HEK293 (cell line): ENCODE results near the gene ALPG.

Experiments
- CTCF ChIA-PET: fragments of 350-600 bp; formaldehyde crosslinking; extraction: SDS; loops from one replicate; lab custom pipeline; 2021; ENCODE audit warnings: antibody characterized with exemption; lab: Yijun Ruan, JAX
- POLR2A ChIA-PET: fragments of 300-600 bp; formaldehyde crosslinking; extraction: SDS; loops from one replicate; lab custom pipeline; 2020; ENCODE audit warnings: antibody characterized with exemption, inconsistent platforms; lab: Yijun Ruan, JAX
- H3K27ac ChIP-seq: fragments of 200-500 bp; sonication (Bioruptor generic); 2 replicates; pipeline ENCODE4 v1.5.1; 2014; ENCODE audit warnings: low read depth, low read length, control low read depth, inconsistent platforms; ENCODE audit errors: extremely low read depth
- H3K36me3 ChIP-seq, 2 experiments: fragments of 200-500 bp in 1 of 2; sonication (Bioruptor generic) in 1 of 2; 1 replicate in 1 of 2; 2 replicates in 1 of 2; pipeline ENCODE4 v1.5.1; 2014 to 2017; ENCODE audit warnings: inconsistent platforms in 2 of 2, low read length in 2 of 2; ENCODE audit not compliant: control insufficient read depth in 2 of 2, insufficient read depth in 1 of 2
- H3K4me1 ChIP-seq: fragments of 200-500 bp; sonication (Bioruptor generic); 2 replicates; pipeline ENCODE4 v1.5.1; 2014; ENCODE audit warnings: mild to moderate bottlenecking, low read length, inconsistent platforms; ENCODE audit not compliant: control insufficient read depth, insufficient read depth
- H3K4me3 ChIP-seq: 2 replicates; pipeline ENCODE4 v1.5.1; 2011; ENCODE audit warnings: low read depth, mild to moderate bottlenecking, control low read depth, low read length, moderate library complexity
- H3K9me3 ChIP-seq: fragments of 200-500 bp; sonication (Bioruptor generic); 2 replicates; pipeline ENCODE4 v1.5.1; 2014; ENCODE audit warnings: low read depth, low read length, inconsistent platforms; ENCODE audit not compliant: control insufficient read depth, insufficient read depth
- MZF1 ChIP-seq: fragments of 450-650 bp; formaldehyde crosslinking; IDR thresholded peaks from 2 replicates; pipeline ENCODE4 v1.5.1; 2017; ENCODE audit warnings: missing biosample characterization, missing genetic modification characterization, borderline replicate concordance
- SCRT2 ChIP-seq: fragments of 450-650 bp; formaldehyde crosslinking; IDR thresholded peaks from 2 replicates; pipeline ENCODE4 v1.5.1; 2016; ENCODE audit warnings: missing biosample characterization, missing genetic modification characterization
- ZBTB20 ChIP-seq: fragments of 450-650 bp; formaldehyde crosslinking; IDR thresholded peaks from 2 replicates; pipeline ENCODE4 v1.5.1; 2016; ENCODE audit warnings: missing biosample characterization, missing genetic modification characterization
- ZFP3 ChIP-seq: fragments of 450-650 bp; formaldehyde crosslinking; IDR thresholded peaks from 2 replicates; pipeline ENCODE4 v1.5.1; 2016; ENCODE audit warnings: low read depth, missing biosample characterization, missing genetic modification characterization
- ZNF121 ChIP-seq: fragments of 450-650 bp; formaldehyde crosslinking; IDR thresholded peaks from 2 replicates; pipeline ENCODE4 v1.5.1; 2016; ENCODE audit warnings: missing biosample characterization, missing genetic modification characterization
- ZNF140 ChIP-seq: fragments of 450-650 bp; formaldehyde crosslinking; IDR thresholded peaks from 2 replicates; pipeline ENCODE4 v1.5.1; 2016; ENCODE audit warnings: missing biosample characterization, missing genetic modification characterization
- ZNF2 ChIP-seq: fragments of 450-650 bp; formaldehyde crosslinking; IDR thresholded peaks from 2 replicates; pipeline ENCODE4 v1.5.1; 2016; ENCODE audit warnings: missing biosample characterization, missing genetic modification characterization
- ZNF211 ChIP-seq: fragments of 450-650 bp; formaldehyde crosslinking; IDR thresholded peaks from 2 replicates; pipeline ENCODE4 v1.5.1; 2016; ENCODE audit warnings: low read depth, missing biosample characterization, missing genetic modification characterization
- ZNF214 ChIP-seq: fragments of 450-650 bp; formaldehyde crosslinking; IDR thresholded peaks from 2 replicates; pipeline ENCODE4 v1.5.1; 2017; ENCODE audit warnings: missing biosample characterization, mild to moderate bottlenecking, missing genetic modification characterization, borderline replicate concordance
- ZNF248 ChIP-seq: fragments of 450-650 bp; formaldehyde crosslinking; IDR thresholded peaks from 2 replicates; pipeline ENCODE4 v1.5.1; 2017; ENCODE audit warnings: missing biosample characterization, missing genetic modification characterization
- ZNF274 ChIP-seq, 2 experiments: fragments of 200-500 bp in 1 of 2; fragments of 450-650 bp in 1 of 2; sonication (Bioruptor generic) in 1 of 2; formaldehyde crosslinking in 1 of 2; IDR thresholded peaks; 2 replicates each; pipeline versions ENCODE4 v1.5.1 to v1.6.1; 2014 to 2016; ENCODE audit warnings: borderline replicate concordance in 1 of 2, inconsistent platforms in 1 of 2, low read length in 1 of 2, missing biosample characterization in 1 of 2, missing genetic modification characterization in 1 of 2
- ZNF324 ChIP-seq: fragments of 450-650 bp; formaldehyde crosslinking; IDR thresholded peaks from 2 replicates; pipeline ENCODE4 v1.5.1; 2016; ENCODE audit warnings: missing biosample characterization, missing genetic modification characterization
- ZNF335 ChIP-seq: fragments of 450-650 bp; formaldehyde crosslinking; conservative IDR thresholded peaks from 2 replicates; pipeline ENCODE4 v1.5.1; 2016; ENCODE audit warnings: missing biosample characterization, missing genetic modification characterization
- ZNF558 ChIP-seq: fragments of 450-650 bp; formaldehyde crosslinking; IDR thresholded peaks from 2 replicates; pipeline ENCODE4 v1.5.1; 2016; ENCODE audit warnings: missing biosample characterization, missing genetic modification characterization
- ZNF621 ChIP-seq: fragments of 450-650 bp; formaldehyde crosslinking; IDR thresholded peaks from 2 replicates; pipeline ENCODE4 v1.5.1; 2017; ENCODE audit warnings: missing biosample characterization, missing genetic modification characterization
- ZNF664 ChIP-seq: fragments of 450-650 bp; formaldehyde crosslinking; IDR thresholded peaks from 2 replicates; pipeline ENCODE4 v1.5.1; 2016; ENCODE audit warnings: missing biosample characterization, missing genetic modification characterization
- TF ChIP-seq, protein P1 (sequence below): fragments of 450-650 bp; formaldehyde crosslinking; conservative IDR thresholded peaks from 2 replicates; pipeline ENCODE4 v1.5.1; 2016; ENCODE audit warnings: low read depth, missing biosample characterization, missing genetic modification characterization
- TF ChIP-seq, protein P2 (sequence below): fragments of 450-650 bp; formaldehyde crosslinking; IDR thresholded peaks from 2 replicates; pipeline ENCODE4; 2016; ENCODE audit warnings: missing biosample characterization, missing genetic modification characterization
- TF ChIP-seq, protein P3 (sequence below): fragments of 450-650 bp; IDR thresholded peaks from 2 replicates; pipeline ENCODE4 v1.5.1; 2018; ENCODE audit warnings: missing biosample characterization, mild to moderate bottlenecking, missing genetic modification characterization

The ALPG gene

DNA sequence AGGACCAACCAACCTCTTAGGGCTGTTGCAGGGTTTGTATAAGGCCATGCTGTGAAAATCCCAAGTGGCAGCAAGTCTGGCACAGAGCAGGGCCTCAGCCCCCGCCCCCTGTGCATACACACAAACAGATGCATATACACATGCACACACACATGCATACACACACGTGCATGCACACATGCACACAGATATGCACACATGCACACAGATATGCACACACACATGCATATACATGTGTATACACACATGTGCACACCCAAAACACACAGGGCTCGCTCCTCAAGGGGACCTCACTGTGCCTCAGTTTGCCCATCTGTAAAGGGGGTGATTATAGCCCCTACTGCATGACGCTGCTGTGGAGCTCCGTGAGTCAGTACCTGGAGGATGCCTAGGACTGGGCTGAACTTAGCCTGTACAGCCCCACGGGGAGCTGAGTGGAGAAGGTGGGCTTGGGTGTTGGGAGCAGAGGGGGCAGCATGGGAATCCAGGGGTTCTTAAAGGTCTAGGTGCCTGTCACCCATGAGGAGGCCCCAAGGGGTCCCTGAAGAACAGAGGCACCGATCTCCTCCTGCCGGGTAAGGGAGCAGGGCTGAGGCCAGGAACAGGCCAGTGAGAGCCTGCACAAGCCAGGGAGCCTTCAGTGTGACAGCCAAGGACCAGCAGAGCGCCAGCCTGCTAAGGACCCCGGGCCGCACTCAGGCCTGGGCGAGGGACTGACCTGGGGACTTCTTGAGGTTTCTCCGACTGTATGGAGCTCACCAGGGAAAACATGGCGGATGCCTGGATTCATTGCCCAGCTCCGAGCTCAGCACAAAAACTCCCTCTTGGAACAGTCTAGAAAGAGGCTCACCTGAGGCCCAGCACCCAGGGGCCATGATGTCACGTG, 25.3 kb downstream of the ALPG start:
- no peak for TF ChIP-seq ZNF248
- TF ChIP-seq MZF1 (tag by site-specific recombination) = no peak
- TF ChIP-seq, protein P1, sequence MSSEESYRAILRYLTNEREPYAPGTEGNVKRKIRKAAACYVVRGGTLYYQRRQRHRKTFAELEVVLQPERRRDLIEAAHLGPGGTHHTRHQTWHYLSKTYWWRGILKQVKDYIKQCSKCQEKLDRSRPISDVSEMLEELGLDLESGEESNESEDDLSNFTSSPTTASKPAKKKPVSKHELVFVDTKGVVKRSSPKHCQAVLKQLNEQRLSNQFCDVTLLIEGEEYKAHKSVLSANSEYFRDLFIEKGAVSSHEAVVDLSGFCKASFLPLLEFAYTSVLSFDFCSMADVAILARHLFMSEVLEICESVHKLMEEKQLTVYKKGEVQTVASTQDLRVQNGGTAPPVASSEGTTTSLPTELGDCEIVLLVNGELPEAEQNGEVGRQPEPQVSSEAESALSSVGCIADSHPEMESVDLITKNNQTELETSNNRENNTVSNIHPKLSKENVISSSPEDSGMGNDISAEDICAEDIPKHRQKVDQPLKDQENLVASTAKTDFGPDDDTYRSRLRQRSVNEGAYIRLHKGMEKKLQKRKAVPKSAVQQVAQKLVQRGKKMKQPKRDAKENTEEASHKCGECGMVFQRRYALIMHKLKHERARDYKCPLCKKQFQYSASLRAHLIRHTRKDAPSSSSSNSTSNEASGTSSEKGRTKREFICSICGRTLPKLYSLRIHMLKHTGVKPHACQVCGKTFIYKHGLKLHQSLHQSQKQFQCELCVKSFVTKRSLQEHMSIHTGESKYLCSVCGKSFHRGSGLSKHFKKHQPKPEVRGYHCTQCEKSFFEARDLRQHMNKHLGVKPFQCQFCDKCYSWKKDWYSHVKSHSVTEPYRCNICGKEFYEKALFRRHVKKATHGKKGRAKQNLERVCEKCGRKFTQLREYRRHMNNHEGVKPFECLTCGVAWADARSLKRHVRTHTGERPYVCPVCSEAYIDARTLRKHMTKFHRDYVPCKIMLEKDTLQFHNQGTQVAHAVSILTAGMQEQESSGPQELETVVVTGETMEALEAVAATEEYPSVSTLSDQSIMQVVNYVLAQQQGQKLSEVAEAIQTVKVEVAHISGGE (tag by site-specific recombination) = no peak
- TF ChIP-seq ZFP3 (tag by site-specific recombination) = no peak
- TF ChIP-seq ZNF335 = no peak
- TF ChIP-seq ZBTB20 (tag by site-specific recombination) = no peak
- TF ChIP-seq ZNF274 (IDR thresholded peaks at IDR 0.05; ENCODE audit: low read length) = no peak
- no peak for TF ChIP-seq ZNF274 (tag by site-specific recombination; IDR thresholded peaks at IDR 0.05; ENCODE audit: borderline replicate concordance)
- TF ChIP-seq, protein P2, sequence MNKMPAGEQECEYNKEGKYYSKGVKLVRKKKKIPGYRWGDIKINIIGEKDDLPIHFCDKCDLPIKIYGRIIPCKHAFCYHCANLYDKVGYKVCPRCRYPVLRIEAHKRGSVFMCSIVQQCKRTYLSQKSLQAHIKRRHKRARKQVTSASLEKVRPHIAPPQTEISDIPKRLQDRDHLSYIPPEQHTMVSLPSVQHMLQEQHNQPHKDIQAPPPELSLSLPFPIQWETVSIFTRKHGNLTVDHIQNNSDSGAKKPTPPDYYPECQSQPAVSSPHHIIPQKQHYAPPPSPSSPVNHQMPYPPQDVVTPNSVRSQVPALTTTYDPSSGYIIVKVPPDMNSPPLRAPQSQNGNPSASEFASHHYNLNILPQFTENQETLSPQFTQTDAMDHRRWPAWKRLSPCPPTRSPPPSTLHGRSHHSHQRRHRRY (tag by site-specific recombination) = no peak
- TF ChIP-seq ZNF324 = no peak
- no peak for TF ChIP-seq ZNF211 (tag by site-specific recombination)
- TF ChIP-seq ZNF664 = no peak
- TF ChIP-seq ZNF2 = no peak
- TF ChIP-seq ZNF214 = no peak
- no peak for TF ChIP-seq ZNF558 (tag by site-specific recombination)
- no peak for TF ChIP-seq ZNF121
- no peak for TF ChIP-seq SCRT2 (tag by site-specific recombination)
- no peak for TF ChIP-seq ZNF140 (tag by site-specific recombination)
- TF ChIP-seq, protein P3, sequence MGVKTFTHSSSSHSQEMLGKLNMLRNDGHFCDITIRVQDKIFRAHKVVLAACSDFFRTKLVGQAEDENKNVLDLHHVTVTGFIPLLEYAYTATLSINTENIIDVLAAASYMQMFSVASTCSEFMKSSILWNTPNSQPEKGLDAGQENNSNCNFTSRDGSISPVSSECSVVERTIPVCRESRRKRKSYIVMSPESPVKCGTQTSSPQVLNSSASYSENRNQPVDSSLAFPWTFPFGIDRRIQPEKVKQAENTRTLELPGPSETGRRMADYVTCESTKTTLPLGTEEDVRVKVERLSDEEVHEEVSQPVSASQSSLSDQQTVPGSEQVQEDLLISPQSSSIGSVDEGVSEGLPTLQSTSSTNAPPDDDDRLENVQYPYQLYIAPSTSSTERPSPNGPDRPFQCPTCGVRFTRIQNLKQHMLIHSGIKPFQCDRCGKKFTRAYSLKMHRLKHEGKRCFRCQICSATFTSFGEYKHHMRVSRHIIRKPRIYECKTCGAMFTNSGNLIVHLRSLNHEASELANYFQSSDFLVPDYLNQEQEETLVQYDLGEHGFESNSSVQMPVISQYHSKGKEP (tag by site-specific recombination) = no peak
- TF ChIP-seq ZNF621 (tag by site-specific recombination) = no peak
- TF ChIP-seq, all 188 proteins: peak for 0
- Histone ChIP-seq H3K4me3 (no peak overlapping the region), H3K9me3 (no peaks in the 10 kb centered on the region), H3K27ac (no peak overlapping the region), H3K36me3 (no peaks in the 10 kb centered on the region), H3K4me1 (no peaks in the 10 kb centered on the region)
- ChIA-PET CTCF (interaction anchor here (0.6 to 0.9 kb wide), 3 partner anchors 92 to 406 kb away, joined by 3 read pairs; no protein-coding TSS in a partner anchor), POLR2A (no interaction called here)
